NT2/D1 (cell line): Measurements from ENCODE around the gene HS3ST5.

ENCODE experiments used
- YY1 ChIP-seq: IDR thresholded peaks from 2 replicates; pipeline ENCODE4 v1.6.1; 2011; ENCODE audit not compliant: insufficient read length, insufficient read depth
- ZNF274 ChIP-seq: IDR thresholded peaks from 2 replicates; pipeline ENCODE4 v1.6.1; 2011; ENCODE audit warnings: mild to moderate bottlenecking, low read depth, low read length

DNA sequence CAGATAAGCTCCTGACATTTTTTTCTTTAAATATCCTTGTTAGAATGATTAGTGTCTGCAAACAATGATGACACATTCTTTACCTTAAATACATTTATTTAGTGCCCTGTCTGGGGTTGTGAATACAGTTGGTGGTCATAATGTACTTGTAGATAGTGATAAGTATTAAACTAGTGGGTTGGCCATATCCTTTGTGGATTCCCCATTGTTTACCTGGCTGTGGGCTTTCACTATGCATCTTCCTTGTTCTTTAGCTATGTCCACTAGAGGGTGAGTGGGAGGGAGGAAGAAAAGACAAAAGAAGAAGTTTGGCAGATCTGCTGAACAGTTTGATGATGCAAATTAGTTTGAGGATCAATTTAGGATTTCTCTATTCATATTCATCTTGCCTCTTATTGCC lies 15.7 kb downstream of the HS3ST5 start:
- TF ChIP-seq YY1 (no peak), ZNF274 (no peak)
